ENCODE results near the gene STRAP.
A peak's percentile ranks its signal among the peaks of the same experiment; 100 is the strongest.

The STRAP gene, protein sequence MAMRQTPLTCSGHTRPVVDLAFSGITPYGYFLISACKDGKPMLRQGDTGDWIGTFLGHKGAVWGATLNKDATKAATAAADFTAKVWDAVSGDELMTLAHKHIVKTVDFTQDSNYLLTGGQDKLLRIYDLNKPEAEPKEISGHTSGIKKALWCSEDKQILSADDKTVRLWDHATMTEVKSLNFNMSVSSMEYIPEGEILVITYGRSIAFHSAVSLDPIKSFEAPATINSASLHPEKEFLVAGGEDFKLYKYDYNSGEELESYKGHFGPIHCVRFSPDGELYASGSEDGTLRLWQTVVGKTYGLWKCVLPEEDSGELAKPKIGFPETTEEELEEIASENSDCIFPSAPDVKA

GRCh38 chr12:15882118-15882971 is at the start of gene STRAP:
STRAP (plus strand) TSS chr12:15882387; CDS start chr12:15882708, 321 bp downstream.
- DNase-seq, result peak; percentile 99

- no peak for DNase-seq
These were observed 47.6 kb upstream of the STRAP start for GRCh38 chr12:15834575-15834974.

- no peak for DNase-seq
These were observed 44.9 kb upstream of the STRAP start for GRCh38 chr12:15837141-15837790.

DNA sequence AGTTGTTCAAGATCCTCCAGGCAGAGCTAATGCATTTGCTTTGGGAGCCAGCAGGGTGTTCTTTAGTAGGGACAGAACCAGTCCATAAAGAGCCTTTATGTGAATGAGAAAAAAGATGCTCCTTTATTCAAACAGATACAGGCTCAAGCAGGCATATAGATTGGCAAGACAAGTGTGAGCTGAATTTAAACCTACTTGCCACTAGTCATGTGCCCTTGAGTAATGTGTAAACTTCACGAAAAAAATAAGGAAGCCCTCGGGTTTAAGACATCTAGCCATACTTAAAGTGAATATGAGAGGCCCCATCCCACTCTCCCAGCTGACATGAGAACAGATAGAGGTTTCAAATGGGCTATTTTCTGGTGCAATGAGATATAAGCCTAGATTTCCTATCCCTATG is 43.1 kb upstream of the STRAP start:
- no peak for DNase-seq

DNA sequence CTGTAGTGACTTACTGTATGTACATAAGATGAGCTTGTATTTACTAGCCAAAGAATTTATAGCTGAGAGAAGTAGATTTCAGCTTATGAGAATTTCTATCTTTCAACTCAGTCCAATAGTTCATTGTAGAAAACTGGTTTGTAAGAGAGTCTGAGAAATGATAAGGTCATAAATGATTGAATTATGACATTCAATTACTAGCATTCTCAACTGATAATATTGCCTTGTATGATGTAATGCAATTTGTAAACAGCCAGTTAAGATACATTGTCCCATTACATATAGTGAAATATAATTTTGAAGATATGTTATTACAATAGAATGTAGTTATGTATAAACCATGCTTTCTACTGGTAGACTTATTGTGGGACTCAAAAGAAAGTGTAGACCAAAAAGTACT is 42.5 kb upstream of the STRAP start:
- no peak for DNase-seq

- peak; percentile 48 for DNase-seq
These were observed 40.1 kb upstream of the STRAP start for GRCh38 chr12:15842108-15842507.

DNA sequence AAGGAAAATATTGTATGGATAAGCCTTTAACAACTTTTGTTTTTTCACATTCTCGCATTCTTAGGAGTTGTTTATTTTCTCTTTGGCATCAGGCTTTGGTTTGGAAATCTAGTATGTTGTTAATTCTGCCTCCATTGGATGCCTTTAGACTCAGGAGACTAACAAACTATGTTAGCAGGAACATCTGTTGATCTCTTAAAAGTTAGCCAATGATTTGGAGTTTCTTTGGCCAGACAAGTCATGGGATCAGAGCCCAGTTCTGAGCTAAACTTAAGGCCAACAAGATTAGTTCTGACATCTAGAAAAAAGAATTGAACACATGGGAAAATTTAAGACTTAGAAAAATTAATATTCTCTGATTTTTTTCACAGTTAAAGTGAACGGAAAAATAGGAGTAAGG is 35.3 kb upstream of the STRAP start:
- DNase-seq, result peak; percentile 54

GRCh38 chr12:15848606-15849005 is 33.6 kb upstream of the STRAP start:
- no peak for DNase-seq

- DNase-seq, result no peak
These were observed 31.1 kb upstream of the STRAP start for GRCh38 chr12:15851045-15851620.

GRCh38 chr12:15851919-15852318 is 30.3 kb upstream of the STRAP start:
- DNase-seq, result no peak

- no peak for DNase-seq
These were observed 29.8 kb upstream of the STRAP start for GRCh38 chr12:15852383-15852782.

DNA sequence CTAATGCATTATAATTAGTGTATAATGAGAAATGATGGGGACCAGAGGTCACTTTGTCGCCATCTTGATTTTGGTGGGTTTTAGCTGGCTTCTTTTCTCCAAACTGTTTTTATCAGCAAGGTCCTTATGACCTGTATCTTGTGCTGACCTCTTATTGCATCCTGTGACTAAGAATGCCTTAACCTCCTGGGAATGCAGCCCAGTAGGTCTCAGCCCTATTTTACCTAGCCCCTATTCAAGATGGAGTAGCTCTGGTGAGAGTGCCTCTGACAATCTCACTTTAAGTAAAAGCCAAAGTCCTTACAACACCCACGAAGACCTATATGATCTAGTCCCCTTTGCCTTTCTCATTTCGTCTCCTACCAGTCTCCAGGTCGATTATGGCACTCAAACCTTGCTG is 28.3 kb upstream of the STRAP start:
- no peak for DNase-seq

DNA sequence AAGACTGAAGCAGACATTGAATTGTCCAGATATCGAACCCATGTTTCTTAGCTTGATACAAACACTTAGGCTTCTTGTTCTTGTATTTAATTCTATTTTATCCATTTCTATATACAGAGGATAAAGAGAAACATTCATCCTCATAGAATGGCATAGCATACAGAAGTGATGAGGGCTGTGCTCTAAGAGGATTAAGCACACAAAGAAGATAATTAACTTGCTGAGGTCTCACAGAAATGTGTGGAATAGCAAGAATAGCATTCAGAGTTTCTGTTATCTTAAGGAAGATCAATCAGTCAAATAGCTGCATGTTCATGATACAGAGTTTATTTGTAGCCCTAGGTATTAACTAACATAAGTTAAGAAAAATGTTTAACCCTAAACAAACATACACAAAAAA is 27.3 kb upstream of the STRAP start:
- no peak for DNase-seq

GRCh38 chr12:15855646-15856045 is 26.5 kb upstream of the STRAP start:
- DNase-seq, result no peak

DNA sequence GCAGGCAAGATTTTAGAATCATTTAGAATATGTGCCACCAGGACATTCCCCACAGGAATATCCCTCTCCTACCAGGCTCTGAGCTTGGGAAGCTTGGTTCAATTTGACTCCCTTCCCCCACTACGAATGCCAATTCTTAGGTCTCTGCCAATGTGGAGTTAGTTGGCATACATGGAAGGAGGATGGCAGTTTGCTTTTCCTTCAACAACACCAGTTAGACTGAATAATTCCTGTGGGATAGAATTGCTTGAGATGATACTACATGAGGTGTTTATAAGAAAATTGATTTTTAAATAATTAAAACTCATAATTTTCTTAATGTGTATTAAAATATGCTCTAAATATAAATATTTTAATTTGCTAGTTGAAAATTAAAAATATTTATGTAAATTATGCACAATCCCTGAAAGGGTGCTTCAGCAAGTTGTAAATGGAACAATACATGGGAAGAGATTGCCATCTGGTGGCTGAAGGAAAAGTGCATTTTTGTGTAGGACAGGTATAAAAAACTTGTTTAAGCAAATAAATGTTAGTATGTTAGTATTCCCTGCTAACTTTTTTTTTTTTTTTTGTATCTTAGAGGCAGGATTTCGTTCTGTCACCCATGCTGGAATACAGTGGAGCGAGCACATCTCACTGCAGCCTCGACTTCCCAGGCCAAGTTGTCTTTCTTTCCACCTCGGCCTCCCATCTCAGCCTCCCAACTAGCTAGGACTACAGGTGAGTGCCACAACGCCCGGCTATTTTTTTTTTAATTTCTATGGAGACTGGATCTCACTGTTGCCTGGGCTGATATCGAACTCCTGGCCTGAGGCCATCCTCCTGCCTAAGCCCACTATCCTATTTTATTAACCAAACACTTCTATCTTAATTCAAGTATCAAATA is 25.8 kb upstream of the STRAP start:
- peak; percentile 87 for DNase-seq

DNA sequence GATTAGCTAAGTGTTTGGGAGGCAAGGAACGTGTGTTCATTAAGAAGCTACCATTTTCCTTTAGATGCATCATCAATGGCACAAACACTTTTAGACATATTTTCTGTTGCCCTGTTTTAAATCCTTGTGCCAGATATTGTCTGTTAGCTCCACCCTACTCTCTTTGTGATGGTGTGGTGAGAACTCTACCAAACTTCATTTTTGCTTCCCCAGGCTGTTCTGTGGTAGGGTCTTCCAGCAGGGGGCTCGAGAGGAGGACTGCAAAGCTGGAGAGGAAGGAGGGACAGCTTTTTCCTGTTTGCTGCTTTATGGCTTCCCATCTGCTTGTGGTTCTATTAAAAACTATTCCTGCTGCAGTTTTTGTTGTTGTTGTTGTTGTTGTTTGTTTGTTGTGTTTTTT is 23.8 kb upstream of the STRAP start:
- peak; percentile 32 for DNase-seq

DNA sequence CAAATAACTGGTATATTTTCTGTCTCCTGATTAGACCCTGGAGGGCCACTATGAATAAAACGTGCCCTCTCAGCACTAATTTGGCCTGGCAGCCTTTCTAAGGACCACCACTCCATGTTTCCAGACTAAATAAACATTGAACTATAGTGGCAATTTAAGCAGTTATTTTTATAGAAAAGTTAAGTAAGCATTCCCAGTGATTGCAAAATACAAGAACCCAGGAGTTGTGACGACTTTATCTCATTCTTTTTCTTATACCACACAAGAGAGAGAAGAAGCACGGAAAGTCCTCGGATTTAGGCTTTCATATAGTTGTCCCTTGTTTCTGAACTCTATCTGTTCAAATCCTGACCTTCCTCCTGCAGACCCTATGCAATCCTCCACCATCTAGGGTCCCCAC is 23.1 kb upstream of the STRAP start:
- no peak for DNase-seq

- DNase-seq, result no peak
These were observed 20.8 kb upstream of the STRAP start for GRCh38 chr12:15861404-15861803.

- peak; percentile 65 for DNase-seq
These were observed 19.3 kb upstream of the STRAP start for GRCh38 chr12:15862840-15863239.

DNA sequence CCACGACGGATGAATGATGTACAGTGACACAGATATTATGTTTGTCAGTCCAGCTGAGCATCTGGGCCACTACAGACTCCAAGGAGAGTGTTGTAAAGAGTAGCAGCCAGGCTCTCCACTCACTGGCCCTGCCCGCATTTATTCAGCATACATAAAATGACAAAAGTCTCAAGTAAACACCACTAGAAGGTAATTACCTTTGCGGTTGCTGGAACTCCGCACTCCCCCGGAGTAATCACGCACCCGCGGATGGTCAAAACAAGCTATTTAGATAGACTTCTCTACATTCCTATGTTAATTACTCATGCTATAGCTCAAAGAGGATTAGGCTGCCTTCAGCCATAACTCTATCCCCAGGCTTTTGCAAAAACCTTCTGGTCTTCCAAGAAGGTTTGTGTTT is 18.8 kb upstream of the STRAP start:
- no peak for DNase-seq

DNA sequence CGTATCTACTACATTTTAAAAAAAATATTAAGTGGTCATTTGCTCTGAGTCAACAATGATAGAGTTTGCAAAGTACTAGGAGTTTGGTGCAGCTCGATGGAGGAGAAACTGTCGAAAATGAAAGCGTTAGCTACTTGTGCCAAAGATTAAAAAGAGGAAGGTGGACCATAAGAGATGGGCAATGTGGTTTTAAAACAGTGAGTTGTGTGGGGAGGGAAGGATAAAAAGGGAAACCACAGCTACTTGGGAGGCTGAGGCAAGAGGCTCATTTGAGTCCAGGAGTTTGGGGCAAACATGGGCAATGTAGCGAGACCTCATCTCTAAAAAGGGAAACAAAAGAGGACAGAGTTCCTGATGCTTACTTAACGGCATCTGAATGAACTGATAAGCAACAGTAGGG is 18.2 kb upstream of the STRAP start:
- no peak for DNase-seq

DNA sequence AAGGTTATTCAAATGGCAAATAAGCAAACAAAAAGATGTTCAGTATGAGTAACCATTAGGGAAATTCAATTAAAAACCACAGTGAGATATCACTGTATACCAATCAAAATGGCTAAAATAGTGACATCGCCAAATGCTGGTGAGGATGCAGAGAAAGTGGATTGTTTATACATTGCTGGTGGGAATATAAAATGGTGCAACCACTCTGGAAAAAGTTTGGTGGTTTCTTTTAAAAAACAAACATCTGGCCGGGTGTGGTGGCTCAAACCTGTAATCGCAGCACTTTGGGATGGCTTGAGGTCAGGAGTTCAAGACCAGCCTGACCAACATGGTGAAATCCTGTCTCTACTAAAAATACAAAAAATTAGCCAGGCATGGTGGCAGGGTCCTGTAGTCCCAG is 14.0 kb upstream of the STRAP start:
- DNase-seq, result no peak
